Measurements from ENCODE around the gene GNRH2.

DNA sequence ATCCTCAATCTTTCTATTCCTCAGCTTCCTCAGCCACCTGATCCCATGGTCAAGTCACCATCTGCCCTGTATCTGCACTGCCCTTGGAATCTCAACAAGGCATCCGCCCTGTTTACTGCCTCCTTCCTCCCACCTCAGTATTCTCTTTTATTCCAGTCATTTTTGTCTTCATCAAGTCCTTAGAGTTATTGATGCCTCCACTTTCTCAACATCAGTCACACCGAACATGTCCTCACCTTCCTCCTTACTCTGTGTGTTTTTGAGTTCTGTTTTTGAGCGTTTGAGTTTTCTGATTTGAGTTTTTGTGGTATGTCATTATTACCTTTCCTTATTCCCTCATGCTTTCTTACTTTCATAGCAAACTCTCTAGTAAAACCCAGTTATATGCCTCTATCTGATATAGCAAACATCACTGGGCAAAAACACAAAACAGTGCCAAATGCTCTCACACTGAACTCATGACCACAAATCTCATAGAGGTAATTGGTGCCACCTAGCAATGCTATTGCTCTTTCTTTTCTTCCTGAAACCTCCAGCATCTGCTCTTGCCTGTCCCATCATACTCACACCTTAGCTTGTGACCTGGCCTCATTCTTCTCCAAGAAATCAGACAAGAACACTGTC, 11.8 kb upstream of the GNRH2 start:
- no peak for TF ChIP-seq FOXA1 (IDR thresholded peaks at IDR 0.05)
- TF ChIP-seq HDGF (IDR thresholded peaks at IDR 0.05; ENCODE audit: borderline replicate concordance) = no peak
- TF ChIP-seq NFRKB (IDR thresholded peaks at IDR 0.05) = no peak
- no peak for TF ChIP-seq SP1 (IDR thresholded peaks at IDR 0.05)
- no peak for TF ChIP-seq FOXK2 (IDR thresholded peaks at IDR 0.05)
- TF ChIP-seq, protein P1, sequence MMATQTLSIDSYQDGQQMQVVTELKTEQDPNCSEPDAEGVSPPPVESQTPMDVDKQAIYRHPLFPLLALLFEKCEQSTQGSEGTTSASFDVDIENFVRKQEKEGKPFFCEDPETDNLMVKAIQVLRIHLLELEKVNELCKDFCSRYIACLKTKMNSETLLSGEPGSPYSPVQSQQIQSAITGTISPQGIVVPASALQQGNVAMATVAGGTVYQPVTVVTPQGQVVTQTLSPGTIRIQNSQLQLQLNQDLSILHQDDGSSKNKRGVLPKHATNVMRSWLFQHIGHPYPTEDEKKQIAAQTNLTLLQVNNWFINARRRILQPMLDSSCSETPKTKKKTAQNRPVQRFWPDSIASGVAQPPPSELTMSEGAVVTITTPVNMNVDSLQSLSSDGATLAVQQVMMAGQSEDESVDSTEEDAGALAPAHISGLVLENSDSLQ (IDR thresholded peaks at IDR 0.05) = no peak
- TF ChIP-seq TARDBP (IDR thresholded peaks at IDR 0.05) = no peak
